H1 (cell line): ENCODE data around the gene KDM6B. TPM values are rescaled to one million over a fixed set of nuclear protein-coding genes. Genes with fewer than 3 reads are reported as not detected.

Experiments
- CTCF ChIA-PET: fragments of 300-600 bp; sonication (Branson Sonifier 250); formaldehyde crosslinking; loops from one replicate; lab custom pipeline; 2021; ENCODE audit not compliant: partially characterized antibody; lab: Charles Lee
- POLR2A ChIA-PET: fragments of 300-600 bp; sonication (Branson Sonifier 250); formaldehyde crosslinking; loops from one replicate; lab custom pipeline; 2021; ENCODE audit warnings: inconsistent platforms; ENCODE audit not compliant: partially characterized antibody; lab: Charles Lee
- DNase-seq, 2 experiments: peaks; one replicate each; pipeline versions ENCODE4 v3.0.0 to v3.0.0-alpha.2; 2010 to 2022; ENCODE audit warnings: low spot score in 2 of 2, low read depth in 1 of 2, mixed read lengths in 1 of 2
- FAIRE-seq: peaks from 2 replicates; lab custom pipeline; 2011; peaks lifted over from hg19 to GRCh38; lab: Jason Lieb, UNC
- H2AFZ ChIP-seq: 2 replicates; pipeline ENCODE4 v1.8.1; 2012; ENCODE audit warnings: low read length, inconsistent platforms
- H2AK5ac ChIP-seq: 2 replicates; pipeline ENCODE4 v1.6.1; 2013; ENCODE audit warnings: low read depth, low read length
- H2BK120ac ChIP-seq: replicated peaks from 2 replicates; pipeline ENCODE3; 2013; ENCODE audit warnings: low read depth, low read length, inconsistent platforms
- H2BK12ac ChIP-seq: 2 replicates; pipeline ENCODE4 v1.6.1; 2013; ENCODE audit warnings: low read depth, low read length
- H2BK15ac ChIP-seq: 2 replicates; pipeline ENCODE4 v1.6.1; 2013; ENCODE audit warnings: low read length
- H2BK20ac ChIP-seq: 2 replicates; pipeline ENCODE4 v1.6.1; 2013; ENCODE audit warnings: low read length
- H2BK5ac ChIP-seq: 2 replicates; pipeline ENCODE4 v1.6.1; 2013; ENCODE audit warnings: low read depth, low read length
- H3K14ac ChIP-seq: 2 replicates; pipeline ENCODE4 v1.6.1; 2013; ENCODE audit warnings: inconsistent platforms; ENCODE audit not compliant: insufficient read length
- H3K18ac ChIP-seq: 2 replicates; pipeline ENCODE4 v1.6.1; 2013; ENCODE audit warnings: low read length; ENCODE audit errors: extremely low read depth
- H3K23ac ChIP-seq: 2 replicates; pipeline ENCODE4 v1.6.1; 2013; ENCODE audit warnings: inconsistent platforms; ENCODE audit not compliant: insufficient read length
- H3K23me2 ChIP-seq: 2 replicates; pipeline ENCODE4 v1.6.1; 2013; ENCODE audit warnings: low read depth, low read length
- H3K27ac ChIP-seq: 2 replicates; pipeline ENCODE4 v1.6.1; 2011; ENCODE audit warnings: low read depth, low read length, inconsistent platforms
- H3K27me3 ChIP-seq, 4 experiments: replicated peaks in 1 of 4; 1 replicate in 1 of 4; 2 replicates in 3 of 4; pipeline versions ENCODE4 v1.6.1 to v1.8.1; 2011 to 2013; ENCODE audit warnings: low read length in 3 of 4, mild to moderate bottlenecking in 3 of 4, inconsistent platforms in 2 of 4, mixed read lengths in 2 of 4, moderate library complexity in 1 of 4; ENCODE audit not compliant: control insufficient read depth in 3 of 4, insufficient read depth in 3 of 4; ENCODE audit errors: extremely low read depth in 1 of 4
- H3K36me3 ChIP-seq, 4 experiments: 2 replicates each; pipeline versions ENCODE4 v1.6.1 to v1.8.1; 2011 to 2013; ENCODE audit warnings: mild to moderate bottlenecking in 4 of 4, low read length in 3 of 4, moderate library complexity in 2 of 4, control low read depth in 1 of 4, inconsistent platforms in 1 of 4; ENCODE audit not compliant: insufficient read depth in 4 of 4, control insufficient read depth in 2 of 4
- H3K4ac ChIP-seq: replicated peaks from 2 replicates; pipeline ENCODE3; 2013; ENCODE audit warnings: low read length, low read depth, mixed read lengths, inconsistent platforms; ENCODE audit not compliant: insufficient read length
- H3K4me1 ChIP-seq, 4 experiments: replicated peaks in 1 of 4; 1 replicate in 1 of 4; 2 replicates in 3 of 4; pipeline versions ENCODE4 v1.6.1 to v1.8.1; 2011 to 2013; ENCODE audit warnings: low read length in 3 of 4, inconsistent platforms in 2 of 4, mixed read lengths in 1 of 4; ENCODE audit not compliant: insufficient read depth in 4 of 4, control insufficient read depth in 3 of 4
- H3K4me2 ChIP-seq, 2 experiments: 2 replicates each; pipeline versions ENCODE4 v1.6.1 to v1.8.1; 2011 to 2013; ENCODE audit warnings: low read depth in 2 of 2, low read length in 2 of 2, control low read depth in 1 of 2, inconsistent platforms in 1 of 2, mild to moderate bottlenecking in 1 of 2; ENCODE audit not compliant: insufficient read depth in 1 of 2
- H3K4me3 ChIP-seq, 4 experiments: fragments of 200-600, 300-600 bp in 1 of 4; sonication (generic), shearing (Covaris generic), sonication (Bioruptor Twin) in 1 of 4; 2 replicates each; pipeline versions ENCODE4 v1.5.1 to v1.8.1; 2011 to 2016; ENCODE audit warnings: low read length in 4 of 4, low read depth in 3 of 4, control low read depth in 2 of 4, inconsistent platforms in 2 of 4, mild to moderate bottlenecking in 2 of 4, mixed read lengths in 1 of 4, moderate library complexity in 1 of 4; ENCODE audit not compliant: insufficient read depth in 2 of 4; ENCODE audit errors: extremely low read depth in 1 of 4
- H3K56ac ChIP-seq: replicated peaks from 2 replicates; pipeline ENCODE3; 2013; ENCODE audit warnings: low read depth, mild to moderate bottlenecking, mixed read lengths, low read length, inconsistent platforms; ENCODE audit not compliant: insufficient read length
- H3K79me1 ChIP-seq: 2 replicates; pipeline ENCODE4 v1.6.1; 2013; ENCODE audit warnings: low read depth, low read length, control low read depth
- H3K79me2 ChIP-seq, 2 experiments: 2 replicates each; pipeline versions ENCODE4 v1.6.1 to v1.8.1; 2012 to 2013; ENCODE audit warnings: low read length in 2 of 2, mild to moderate bottlenecking in 2 of 2, inconsistent platforms in 1 of 2; ENCODE audit not compliant: insufficient read depth in 2 of 2, control insufficient read depth in 1 of 2
- H3K9ac ChIP-seq, 4 experiments: replicated peaks in 1 of 4; 1 replicate in 1 of 4; 2 replicates in 3 of 4; pipeline versions ENCODE4 v1.6.1 to v1.8.1; 2011 to 2013; ENCODE audit warnings: low read depth in 3 of 4, low read length in 3 of 4, control low read depth in 2 of 4, mild to moderate bottlenecking in 2 of 4, moderate library complexity in 2 of 4, inconsistent platforms in 1 of 4; ENCODE audit errors: extremely low read depth in 1 of 4
- H3K9me3 ChIP-seq, 2 experiments: 2 replicates each; pipeline versions ENCODE4 v1.6.1 to v1.8.1; 2012 to 2013; ENCODE audit warnings: mild to moderate bottlenecking in 2 of 2, moderate library complexity in 2 of 2, control low read depth in 1 of 2, inconsistent platforms in 1 of 2, low read depth in 1 of 2, low read length in 1 of 2, mixed read lengths in 1 of 2; ENCODE audit not compliant: insufficient read depth in 2 of 2
- H4K20me1 ChIP-seq, 2 experiments: replicated peaks in 1 of 2; 2 replicates each; pipeline versions ENCODE3 to v1.8.1; 2011 to 2013; ENCODE audit warnings: inconsistent platforms in 2 of 2, low read length in 2 of 2, mild to moderate bottlenecking in 1 of 2; ENCODE audit not compliant: insufficient read depth in 2 of 2, control insufficient read depth in 1 of 2
- H4K5ac ChIP-seq: 2 replicates; pipeline ENCODE4 v1.6.1; 2013; ENCODE audit warnings: low read length, low read depth, mixed read lengths, inconsistent platforms; ENCODE audit not compliant: insufficient read length
- H4K8ac ChIP-seq: 2 replicates; pipeline ENCODE4 v1.8.0; 2013; ENCODE audit warnings: mild to moderate bottlenecking, moderate library complexity, low read length, inconsistent platforms; ENCODE audit not compliant: insufficient read depth; ENCODE audit errors: extremely low read depth
- H4K91ac ChIP-seq: replicated peaks from 2 replicates; pipeline ENCODE3; 2013; ENCODE audit warnings: low read length, mixed read lengths, inconsistent platforms; ENCODE audit not compliant: insufficient read length
- CBX8 ChIP-seq: fragments of 300-800, 300-1000 bp; sonication (generic); IDR thresholded peaks from 2 replicates; pipeline ENCODE4 v1.7.1; 2016; ENCODE audit warnings: low read depth, low read length, borderline replicate concordance
- WGBS, 2 experiments: shearing (Covaris generic) in 1 of 2; methylation state at CpG; one replicate each; pipeline versions ENCODE4 v1.1.6 to v1.1.7; 2013 to 2015; ENCODE audit warnings: low lambda C conversion rate in 2 of 2, mixed read lengths in 2 of 2, inconsistent platforms in 1 of 2, low coverage in 1 of 2, missing lambda C conversion rate in 1 of 2; ENCODE audit not compliant: insufficient replicate concordance in 2 of 2, insufficient coverage in 1 of 2, insufficient read length in 1 of 2; ENCODE audit errors: extremely low coverage in 1 of 2, missing lambda C conversion rate in 1 of 2; 5-methylcytosine and 5-hydroxymethylcytosine counted together
- polyA plus RNA-seq, 7 experiments: library from polyadenylated mRNA; depleted of rRNA in 3 of 7; stranded (reverse) in 5 of 7; unstranded in 2 of 7; fragments of >200 nt in 5 of 7; fragments of 200-250 nt in 2 of 7; gene quantifications; 1 replicate in 5 of 7; 2 replicates in 1 of 7; 4 replicates in 1 of 7; pipeline versions ENCODE4 v1.2.1 to v1.2.3, GENCODE V29; 2011 to 2013; ENCODE audit warnings: missing spikeins in 2 of 7, mixed read lengths in 2 of 7
- total RNA-seq: library from RNA; stranded (reverse); fragmentation: NEBNext Ultra II Directional; extraction: Animal tissue kit (Norgen Biotek cat#: 25700); gene quantifications from 2 replicates; pipeline ENCODE4 v1.2.1, GENCODE V29; 2021

KDM6B gene
- total and polyA plus RNA-seq, 2 of the 8 experiments (the other 6 are each of a cell fraction or from before 2014, with no cell fraction given), result 0.48 to 3.7 TPM

- no peak overlapping the region for H4K5ac ChIP-seq
- no peaks in the 10 kb centered on the region for H3K79me1 ChIP-seq
- peaks cover 0 to 2% (median under 1%) of the 10 kb centered on the region in 4 experiments; a peak in 1 of 7 replicates for H3K27me3 ChIP-seq
- DNase-seq, result no peak
- 96% methylated on average over 13 of the region's 13 CpGs; no CpG with 5 or more reads in 1 of the 2 experiments for WGBS, 2 experiments
- no peak overlapping the region for H3K4me2 ChIP-seq
- H4K91ac ChIP-seq, result no peak overlapping the region
- no peak overlapping the region for H2AK5ac ChIP-seq
- peaks cover 0 to 5% (median 0%) of the 10 kb centered on the region in 4 experiments; a peak in 1 of 7 replicates for H3K4me1 ChIP-seq
- H3K27ac ChIP-seq, result no peak overlapping the region
- H2AFZ ChIP-seq, result no peak overlapping the region
- H3K18ac ChIP-seq, result no peak overlapping the region
- no peak overlapping the region for H2BK12ac ChIP-seq
- no peaks in the 10 kb centered on the region for H4K20me1 ChIP-seq
- no peak overlapping the region for H2BK5ac ChIP-seq
- no peaks in the 10 kb centered on the region for H3K36me3 ChIP-seq
- H2BK15ac ChIP-seq, result no peak overlapping the region
- H3K4ac ChIP-seq, result no peak overlapping the region
- no peak overlapping the region for H3K56ac ChIP-seq
- no peak overlapping the region; the same call in 1 of the 2 replicates for H4K8ac ChIP-seq
- TF ChIP-seq CBX8, result no peak
- H3K4me3 ChIP-seq, result no peak overlapping the region
- H3K9me3 ChIP-seq, result no peaks in the 10 kb centered on the region
- no peak overlapping the region for H3K14ac ChIP-seq
- H3K9ac ChIP-seq, result no peak overlapping the region
- no peak for FAIRE-seq
- ChIA-PET CTCF (interaction anchor here (0.8 to 1.0 kb wide), 2 partner anchors 18 to 54 kb away, joined by 3 read pairs; no protein-coding TSS in a partner anchor), POLR2A (no interaction called here)
- H3K79me2 ChIP-seq, result no peaks in the 10 kb centered on the region
- no peak overlapping the region for H2BK20ac ChIP-seq
- no peaks in the 10 kb centered on the region for H3K23me2 ChIP-seq
- no peak overlapping the region for H2BK120ac ChIP-seq
- H3K23ac ChIP-seq, result no peak overlapping the region
Measured at GRCh38 chr17:7797976-7798375, 36.0 kb upstream of the KDM6B start.
